ENCODE measurements around the gene AHNAK.

The AHNAK gene

GRCh38 chr11:62540804-62541701 is 5.6 kb downstream of the AHNAK start:
- in situ Hi-C loops (cut with HindIII; ENCODE audit: low pct_ligation_motif_present, low pct_unique_long_range_greater_than_20kb, low sequenced_read_pairs) = no loop called here
- no peak for DNase-seq

- in situ Hi-C loops (cut with HindIII; ENCODE audit: low pct_ligation_motif_present, low pct_unique_long_range_greater_than_20kb, low sequenced_read_pairs) = no loop called here
- peak; percentile 65 for DNase-seq
These were observed 7.2 kb downstream of the AHNAK start for GRCh38 chr11:62539238-62539925.

- DNase-seq = no peak
- in situ Hi-C loops (cut with HindIII; ENCODE audit: low pct_ligation_motif_present, low pct_unique_long_range_greater_than_20kb, low sequenced_read_pairs) = no loop called here
These were observed 8.0 kb downstream of the AHNAK start for GRCh38 chr11:62538470-62539237.

- no peak for DNase-seq
- in situ Hi-C loops (cut with HindIII; ENCODE audit: low pct_ligation_motif_present, low pct_unique_long_range_greater_than_20kb, low sequenced_read_pairs) = no loop called here
These were observed 10.2 kb downstream of the AHNAK start for GRCh38 chr11:62536301-62536957.

- in situ Hi-C loops (cut with HindIII; ENCODE audit: low pct_ligation_motif_present, low pct_unique_long_range_greater_than_20kb, low sequenced_read_pairs) = no loop called here
- DNase-seq = no peak
These were observed 10.8 kb downstream of the AHNAK start for GRCh38 chr11:62535802-62536201.

GRCh38 chr11:62534779-62535545 is 11.6 kb downstream of the AHNAK start:
- no peak for DNase-seq
- in situ Hi-C loops (cut with HindIII; ENCODE audit: low pct_ligation_motif_present, low pct_unique_long_range_greater_than_20kb, low sequenced_read_pairs) = no loop called here

GRCh38 chr11:62532096-62532495 is 14.5 kb downstream of the AHNAK start:
- no peak for DNase-seq
- in situ Hi-C loops (cut with HindIII; ENCODE audit: low pct_ligation_motif_present, low pct_unique_long_range_greater_than_20kb, low sequenced_read_pairs) = no loop called here

GRCh38 chr11:62516736-62517371 is 29.8 kb downstream of the AHNAK start:
- in situ Hi-C loops (cut with HindIII; ENCODE audit: low pct_ligation_motif_present, low pct_unique_long_range_greater_than_20kb, low sequenced_read_pairs) = no loop called here
- no peak for DNase-seq

GRCh38 chr11:62514151-62514550 is 32.5 kb downstream of the AHNAK start:
- DNase-seq = no peak
- in situ Hi-C loops (cut with HindIII; ENCODE audit: low pct_ligation_motif_present, low pct_unique_long_range_greater_than_20kb, low sequenced_read_pairs) = no loop called here

- in situ Hi-C loops (cut with HindIII; ENCODE audit: low pct_ligation_motif_present, low pct_unique_long_range_greater_than_20kb, low sequenced_read_pairs) = no loop called here
- no peak for DNase-seq
These were observed 33.0 kb downstream of the AHNAK start for GRCh38 chr11:62513626-62514025.

- no peak for DNase-seq
- in situ Hi-C loops (cut with HindIII; ENCODE audit: low pct_ligation_motif_present, low pct_unique_long_range_greater_than_20kb, low sequenced_read_pairs) = no loop called here
These were observed 33.6 kb downstream of the AHNAK start for GRCh38 chr11:62512961-62513360.

- DNase-seq = peak; percentile 86
- in situ Hi-C loops (cut with HindIII; ENCODE audit: low pct_ligation_motif_present, low pct_unique_long_range_greater_than_20kb, low sequenced_read_pairs) = no loop called here
These were observed 38.1 kb downstream of the AHNAK start for GRCh38 chr11:62508336-62509058.

- in situ Hi-C loops (cut with HindIII; ENCODE audit: low pct_ligation_motif_present, low pct_unique_long_range_greater_than_20kb, low sequenced_read_pairs) = no loop called here
- DNase-seq = no peak
These were observed 39.5 kb downstream of the AHNAK start for GRCh38 chr11:62507125-62507422.

GRCh38 chr11:62506413-62507124 is 40.0 kb downstream of the AHNAK start:
- no peak for DNase-seq
- in situ Hi-C loops (cut with HindIII; ENCODE audit: low pct_ligation_motif_present, low pct_unique_long_range_greater_than_20kb, low sequenced_read_pairs) = no loop called here

GRCh38 chr11:62505440-62506091 is 41.0 kb downstream of the AHNAK start:
- no peak for DNase-seq
- in situ Hi-C loops (cut with HindIII; ENCODE audit: low pct_ligation_motif_present, low pct_unique_long_range_greater_than_20kb, low sequenced_read_pairs) = no loop called here

- DNase-seq = no peak
- in situ Hi-C loops (cut with HindIII; ENCODE audit: low pct_ligation_motif_present, low pct_unique_long_range_greater_than_20kb, low sequenced_read_pairs) = no loop called here
These were observed 41.6 kb downstream of the AHNAK start for GRCh38 chr11:62505059-62505439.
